Heart left ventricle (tissue), 13 donors: ENCODE data around the gene AKAP6.

Experiments
- POLR2A ChIP-seq, 2 donors: fragments of 450-650 bp; IDR thresholded peaks; one replicate each; pipeline ENCODE4 v1.6.1; 2017; ENCODE audit warnings: antibody characterized with exemption in 2 of 2, mild to moderate bottlenecking in 2 of 2, moderate library complexity in 2 of 2
- TF ChIP-seq, protein P1 (sequence below), 12 donors: fragments of 200-600 bp; sonication (generic) in 4 of 12; IDR thresholded peaks; one replicate each; pipeline versions ENCODE4 v1.5.0 to v1.8.0; 2018 to 2022; ENCODE audit warnings: antibody characterized with exemption in 12 of 12, mild to moderate bottlenecking in 5 of 12
- donor health status: ischemic (EF 13 %, LVEDD 7.1; RV severe dilation, severe dysfunction).
- donor health status: DM: no; HTN: yes; CAD: no.
- donor health status: DM: no; HTN: no; CAD: no.
- donor health status: ischemic (EF 25% LVEDD 6.9; RV normal size, moderate dysfunction).
- donor health status: ischemic (EF 25% LVEDD 5.7; RV mildly dilated, moderate dysfunction).
- donor health status: ischemic (EF 35%, LVEDD 5.7; RV mildly dilated, moderate dysfunction).
- donor health status: nonischemic (EF 11% LVEDD 7.7; RV severe dilation, severe dysfunction).
- donor health status: DM: yes; HTN: yes; CAD: no.
- donor health status: PGD.
- donor health status: ischemic (EF 29% LVEDD 5.4; RV normal size, mild dysfunction).
- donor health status: nonischemic (EF 23%, LVEDD 6.1; RV moderate dilation, normal function).

DNA sequence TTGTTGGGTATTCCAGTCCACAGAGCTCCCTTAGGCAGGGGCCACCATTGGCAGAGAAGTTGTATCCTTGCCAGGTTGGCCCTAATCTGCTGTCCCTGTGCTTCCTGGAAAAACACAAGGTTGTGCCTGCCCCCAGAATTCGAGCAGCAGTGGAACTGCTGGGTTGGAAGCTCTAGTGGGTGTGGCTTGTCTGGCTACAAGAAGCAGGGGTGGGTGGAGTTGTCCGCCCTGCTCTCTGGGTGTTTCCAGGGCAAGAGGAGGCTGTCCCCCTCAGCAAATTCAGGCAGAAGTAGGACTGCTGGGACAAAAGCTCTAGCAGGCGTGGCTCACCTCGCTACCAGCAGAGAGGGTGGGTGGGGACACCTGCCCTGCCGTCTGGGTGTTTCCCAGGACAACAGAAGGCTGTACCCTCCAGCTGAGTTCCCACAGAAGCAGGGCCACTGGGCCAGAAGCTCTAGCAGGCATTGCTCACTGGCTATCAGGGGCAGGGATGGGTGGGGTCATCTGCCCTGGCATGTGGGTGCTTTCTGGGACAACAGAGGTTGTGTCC is 536.8 kb downstream of the AKAP6 start:
- TF ChIP-seq POLR2A (IDR thresholded peaks at IDR 0.05): no peak
- TF ChIP-seq, protein P1, sequence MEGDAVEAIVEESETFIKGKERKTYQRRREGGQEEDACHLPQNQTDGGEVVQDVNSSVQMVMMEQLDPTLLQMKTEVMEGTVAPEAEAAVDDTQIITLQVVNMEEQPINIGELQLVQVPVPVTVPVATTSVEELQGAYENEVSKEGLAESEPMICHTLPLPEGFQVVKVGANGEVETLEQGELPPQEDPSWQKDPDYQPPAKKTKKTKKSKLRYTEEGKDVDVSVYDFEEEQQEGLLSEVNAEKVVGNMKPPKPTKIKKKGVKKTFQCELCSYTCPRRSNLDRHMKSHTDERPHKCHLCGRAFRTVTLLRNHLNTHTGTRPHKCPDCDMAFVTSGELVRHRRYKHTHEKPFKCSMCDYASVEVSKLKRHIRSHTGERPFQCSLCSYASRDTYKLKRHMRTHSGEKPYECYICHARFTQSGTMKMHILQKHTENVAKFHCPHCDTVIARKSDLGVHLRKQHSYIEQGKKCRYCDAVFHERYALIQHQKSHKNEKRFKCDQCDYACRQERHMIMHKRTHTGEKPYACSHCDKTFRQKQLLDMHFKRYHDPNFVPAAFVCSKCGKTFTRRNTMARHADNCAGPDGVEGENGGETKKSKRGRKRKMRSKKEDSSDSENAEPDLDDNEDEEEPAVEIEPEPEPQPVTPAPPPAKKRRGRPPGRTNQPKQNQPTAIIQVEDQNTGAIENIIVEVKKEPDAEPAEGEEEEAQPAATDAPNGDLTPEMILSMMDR (IDR thresholded peaks at IDR 0.05): no peak
